SH-SY5Y (cell line): Measurements from ENCODE around the gene HK2.

Experiments
- GATA2 ChIP-seq: IDR thresholded peaks from 2 replicates; pipeline ENCODE4 v1.6.1; 2011; ENCODE audit warnings: mild to moderate bottlenecking, low read depth, low read length
- GATA3 ChIP-seq: IDR thresholded peaks from 2 replicates; pipeline ENCODE4 v1.6.1; 2011; ENCODE audit warnings: low read depth, mild to moderate bottlenecking, low read length, moderate library complexity

GRCh38 chr2:74880054-74880728, 46.3 kb downstream of the HK2 start:
- no peak for TF ChIP-seq GATA2
- no peak for TF ChIP-seq GATA3
